T-helper 17 cell (primary cell): Measurements from ENCODE around the gene FAT2. TPM values are rescaled to one million over a fixed set of nuclear protein-coding genes. Genes with fewer than 3 reads are reported as not detected.

Experiments used
- ATAC-seq: fragments of 150-1000 bp; cut with Tn5 transposase; 2 replicates; pipeline ENCODE4 v1.10.0; 2021; ENCODE audit warnings: mild to moderate bottlenecking, moderate library complexity
- DNase-seq, 3 donors: peaks; one replicate each; pipeline versions ENCODE4 v3.0.0 to v3.0.0-alpha.2; 2020 to 2021
- H3K9me3 ChIP-seq: one replicate; pipeline ENCODE4 v1.7.0; 2013; ENCODE audit warnings: low read length, mild to moderate bottlenecking; ENCODE audit not compliant: control insufficient read depth, poor library complexity, severe bottlenecking
- H3K27ac Mint-ChIP-seq: one replicate; pipeline ENCODE4 v1.8.0; 2022; ENCODE audit warnings: mild to moderate bottlenecking, moderate library complexity, mixed read lengths
- H3K27me3 Mint-ChIP-seq: one replicate; pipeline ENCODE4 v1.8.0; 2022; ENCODE audit warnings: mixed read lengths
- H3K36me3 Mint-ChIP-seq: one replicate; pipeline ENCODE4 v1.8.0; 2022; ENCODE audit warnings: low read depth, mixed read lengths
- H3K4me1 Mint-ChIP-seq: one replicate; pipeline ENCODE4 v1.8.0; 2022; ENCODE audit warnings: mild to moderate bottlenecking, mixed read lengths
- H3K4me3 Mint-ChIP-seq: one replicate; pipeline ENCODE4 v1.8.0; 2022; ENCODE audit warnings: mild to moderate bottlenecking, moderate library complexity, mixed read lengths
- total RNA-seq, 4 donors: library from RNA in 2 of 4; stranded (reverse) in 2 of 4; gene quantifications; one replicate each; pipeline ENCODE4 v1.2.3 and lab custom pipeline; 2022 to 2026

Gene FAT2, protein sequence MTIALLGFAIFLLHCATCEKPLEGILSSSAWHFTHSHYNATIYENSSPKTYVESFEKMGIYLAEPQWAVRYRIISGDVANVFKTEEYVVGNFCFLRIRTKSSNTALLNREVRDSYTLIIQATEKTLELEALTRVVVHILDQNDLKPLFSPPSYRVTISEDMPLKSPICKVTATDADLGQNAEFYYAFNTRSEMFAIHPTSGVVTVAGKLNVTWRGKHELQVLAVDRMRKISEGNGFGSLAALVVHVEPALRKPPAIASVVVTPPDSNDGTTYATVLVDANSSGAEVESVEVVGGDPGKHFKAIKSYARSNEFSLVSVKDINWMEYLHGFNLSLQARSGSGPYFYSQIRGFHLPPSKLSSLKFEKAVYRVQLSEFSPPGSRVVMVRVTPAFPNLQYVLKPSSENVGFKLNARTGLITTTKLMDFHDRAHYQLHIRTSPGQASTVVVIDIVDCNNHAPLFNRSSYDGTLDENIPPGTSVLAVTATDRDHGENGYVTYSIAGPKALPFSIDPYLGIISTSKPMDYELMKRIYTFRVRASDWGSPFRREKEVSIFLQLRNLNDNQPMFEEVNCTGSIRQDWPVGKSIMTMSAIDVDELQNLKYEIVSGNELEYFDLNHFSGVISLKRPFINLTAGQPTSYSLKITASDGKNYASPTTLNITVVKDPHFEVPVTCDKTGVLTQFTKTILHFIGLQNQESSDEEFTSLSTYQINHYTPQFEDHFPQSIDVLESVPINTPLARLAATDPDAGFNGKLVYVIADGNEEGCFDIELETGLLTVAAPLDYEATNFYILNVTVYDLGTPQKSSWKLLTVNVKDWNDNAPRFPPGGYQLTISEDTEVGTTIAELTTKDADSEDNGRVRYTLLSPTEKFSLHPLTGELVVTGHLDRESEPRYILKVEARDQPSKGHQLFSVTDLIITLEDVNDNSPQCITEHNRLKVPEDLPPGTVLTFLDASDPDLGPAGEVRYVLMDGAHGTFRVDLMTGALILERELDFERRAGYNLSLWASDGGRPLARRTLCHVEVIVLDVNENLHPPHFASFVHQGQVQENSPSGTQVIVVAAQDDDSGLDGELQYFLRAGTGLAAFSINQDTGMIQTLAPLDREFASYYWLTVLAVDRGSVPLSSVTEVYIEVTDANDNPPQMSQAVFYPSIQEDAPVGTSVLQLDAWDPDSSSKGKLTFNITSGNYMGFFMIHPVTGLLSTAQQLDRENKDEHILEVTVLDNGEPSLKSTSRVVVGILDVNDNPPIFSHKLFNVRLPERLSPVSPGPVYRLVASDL (N-terminal part only)
- total RNA-seq (not detected), total RNA-seq (lab: John Stamatoyannopoulos, UW) (0 reads per million in 2 donors)

DNA sequence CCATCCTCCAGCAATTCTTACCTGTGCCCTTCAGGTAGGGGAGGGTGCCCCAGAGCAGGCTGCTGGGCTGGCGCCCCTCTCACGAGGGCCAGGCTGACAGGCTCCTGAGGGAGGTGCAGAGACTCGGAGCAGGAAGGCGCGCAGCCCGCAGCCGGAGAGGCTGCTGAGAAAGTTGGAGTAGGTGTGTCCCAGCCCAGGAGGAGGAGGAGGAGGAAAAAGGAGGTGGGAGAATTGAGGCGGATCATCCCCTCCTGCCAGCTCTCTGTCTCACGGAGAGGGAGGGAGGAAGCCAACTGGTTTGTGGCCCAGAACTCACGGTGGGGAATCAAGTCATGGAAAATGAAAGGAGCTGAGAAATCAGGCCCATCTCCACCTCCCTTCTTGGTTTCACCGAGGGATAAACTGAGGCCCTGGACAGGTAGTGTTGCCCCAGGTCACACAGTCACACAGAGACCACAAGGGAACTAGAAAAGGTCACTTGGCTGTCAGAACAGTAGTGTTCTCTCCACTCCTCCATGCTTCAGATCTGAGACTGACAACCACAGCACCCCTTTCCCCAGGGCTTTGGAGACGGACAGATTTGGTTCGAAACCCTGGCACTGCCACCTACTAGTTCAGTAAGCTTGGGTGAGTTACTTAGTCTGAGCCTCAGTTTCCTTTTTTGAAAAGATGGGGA lies at the start of gene FAT2:
Gene FAT2 (minus strand): TSS at position 188 of the 676 bp plus-strand sequence. CDS start 22,400 bp downstream, outside the sequence.
- DNase-seq (no peak), ATAC-seq (no peak)
- peaks cover 3% of the 10 kb centered on the region for H3K4me1 Mint-ChIP-seq
- no peaks in the 10 kb centered on the region for H3K9me3 ChIP-seq
- H3K4me3 Mint-ChIP-seq, result no peak within 1 kb of the TSS
- no peak within 1 kb of the TSS for H3K27ac Mint-ChIP-seq
- peaks cover 13% of the 10 kb centered on the region for H3K27me3 Mint-ChIP-seq
- H3K36me3 Mint-ChIP-seq, result no peaks in the 10 kb centered on the region

DNA sequence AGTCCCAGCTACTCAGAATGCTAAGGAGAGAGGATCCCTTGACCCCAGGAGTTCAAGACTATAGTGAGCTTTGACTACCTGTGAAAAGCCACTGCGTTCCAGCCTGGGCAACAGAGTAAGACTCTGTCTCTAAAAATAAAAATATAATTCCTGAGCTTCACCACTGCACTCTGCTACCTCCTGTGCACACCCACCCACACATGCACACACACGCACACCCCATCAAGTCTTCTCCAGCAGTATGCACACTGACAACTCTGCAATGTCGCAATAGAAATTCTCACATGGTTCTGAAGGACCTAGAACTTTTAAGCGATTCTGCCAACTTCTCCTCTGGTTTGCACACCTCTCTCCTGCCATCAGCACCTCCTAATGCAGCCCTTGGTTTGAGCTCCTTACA lies 47.5 kb upstream of the FAT2 start:
- peaks cover 6% of the 10 kb centered on the region for H3K4me1 Mint-ChIP-seq
- H3K27ac Mint-ChIP-seq, result no peak overlapping the region
- ATAC-seq (no peak), DNase-seq (no peak)
- H3K4me3 Mint-ChIP-seq, result no peak overlapping the region
- no peaks in the 10 kb centered on the region for H3K9me3 ChIP-seq
- no peaks in the 10 kb centered on the region for H3K36me3 Mint-ChIP-seq
- peaks cover 20% of the 10 kb centered on the region for H3K27me3 Mint-ChIP-seq

- Mint-ChIP-seq H3K4me1 (peaks cover 6% of the 10 kb centered on the region), H3K4me3 (no peak overlapping the region), H3K36me3 (no peaks in the 10 kb centered on the region), H3K27me3 (peaks cover 20% of the 10 kb centered on the region), H3K27ac (no peak overlapping the region)
- ATAC-seq (no peak), DNase-seq (no peak)
- H3K9me3 ChIP-seq, result no peaks in the 10 kb centered on the region
Observed at GRCh38 chr5:151637676-151638075, 46.5 kb upstream of the FAT2 start.

DNA sequence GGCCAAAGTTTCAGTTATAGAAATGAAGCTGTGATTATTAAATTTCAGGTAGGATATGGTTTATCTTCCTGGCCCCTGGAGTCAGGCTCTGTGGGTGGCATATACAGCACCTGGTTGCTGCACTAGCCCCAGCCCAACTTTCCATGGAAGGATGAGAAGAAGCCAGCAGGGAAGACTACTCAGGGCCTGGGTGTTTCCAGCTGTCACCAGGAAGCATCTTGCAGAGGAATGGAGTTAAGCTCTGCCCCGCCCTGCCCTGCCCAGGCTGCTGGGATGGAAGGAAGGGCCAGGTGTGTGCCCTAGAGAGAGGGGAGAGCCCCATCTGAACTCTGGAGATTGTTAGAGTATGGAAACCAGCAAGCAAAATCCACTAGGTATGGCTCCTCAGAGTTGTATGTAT lies 42.8 kb upstream of the FAT2 start:
- no peak overlapping the region for H3K27ac Mint-ChIP-seq
- H3K9me3 ChIP-seq, result no peaks in the 10 kb centered on the region
- DNase-seq (no peak), ATAC-seq (no peak)
- peaks cover 47% of the 10 kb centered on the region for H3K27me3 Mint-ChIP-seq
- H3K4me3 Mint-ChIP-seq, result no peak overlapping the region
- peaks cover 3% of the 10 kb centered on the region for H3K36me3 Mint-ChIP-seq
- peaks cover 3% of the 10 kb centered on the region for H3K4me1 Mint-ChIP-seq

DNA sequence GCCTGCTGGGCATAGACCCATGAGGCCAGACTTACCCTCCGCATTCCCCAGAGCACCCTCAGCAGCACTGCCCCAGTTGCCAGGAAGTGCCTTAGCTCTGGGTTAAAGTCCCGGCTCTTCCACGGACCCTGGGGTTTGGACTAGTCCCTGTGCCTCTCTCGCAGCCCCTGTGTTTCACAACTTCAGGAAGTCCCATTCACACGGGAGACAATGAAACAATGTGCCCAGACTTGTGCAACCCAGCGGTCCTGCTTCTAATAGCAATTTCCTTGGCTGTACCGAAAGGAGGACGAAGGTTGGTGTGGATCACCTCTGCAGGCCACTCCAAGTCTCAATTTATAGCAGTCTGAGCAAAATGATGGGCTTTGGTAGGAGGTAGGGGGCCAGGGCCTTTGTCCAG lies 41.8 kb upstream of the FAT2 start:
- H3K9me3 ChIP-seq, result no peaks in the 10 kb centered on the region
- Mint-ChIP-seq H3K36me3 (peaks cover 3% of the 10 kb centered on the region), H3K4me3 (no peak overlapping the region), H3K27ac (no peak overlapping the region), H3K4me1 (no peaks in the 10 kb centered on the region), H3K27me3 (peaks cover 52% of the 10 kb centered on the region)
- DNase-seq, result no peak
- ATAC-seq, result no peak

GRCh38 chr5:151632524-151632923 lies 41.4 kb upstream of the FAT2 start:
- ATAC-seq, result no peak
- H3K27ac Mint-ChIP-seq, result no peak overlapping the region
- no peaks in the 10 kb centered on the region for H3K9me3 ChIP-seq
- DNase-seq, result no peak
- H3K27me3 Mint-ChIP-seq, result peaks cover 52% of the 10 kb centered on the region
- no peaks in the 10 kb centered on the region for H3K4me1 Mint-ChIP-seq
- peaks cover 3% of the 10 kb centered on the region for H3K36me3 Mint-ChIP-seq
- H3K4me3 Mint-ChIP-seq, result no peak overlapping the region

DNA sequence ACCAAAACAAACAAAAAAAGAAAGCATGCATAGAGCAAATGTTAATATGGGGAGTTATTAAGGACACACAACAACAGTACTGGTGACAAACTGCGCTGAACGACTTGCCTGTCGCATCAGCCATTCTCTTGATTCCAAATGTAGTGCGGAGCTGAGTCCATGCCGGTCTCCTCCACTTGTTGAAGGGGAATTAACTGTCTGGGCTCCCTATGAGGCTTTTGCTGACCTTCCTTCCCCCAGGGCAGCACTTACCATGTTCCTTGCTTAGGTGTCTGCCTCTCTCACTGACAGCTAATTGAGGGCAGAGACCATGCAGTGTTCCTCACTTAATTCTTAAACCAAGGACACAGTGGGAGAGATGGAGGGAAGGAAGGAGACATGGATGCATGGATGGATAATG lies 40.8 kb upstream of the FAT2 start:
- no peaks in the 10 kb centered on the region for H3K9me3 ChIP-seq
- H3K27me3 Mint-ChIP-seq, result peaks cover 52% of the 10 kb centered on the region
- no peak for DNase-seq
- H3K27ac Mint-ChIP-seq, result no peak overlapping the region
- H3K4me1 Mint-ChIP-seq, result no peaks in the 10 kb centered on the region
- H3K36me3 Mint-ChIP-seq, result peaks cover 3% of the 10 kb centered on the region
- no peak for ATAC-seq
- H3K4me3 Mint-ChIP-seq, result no peak overlapping the region

- Mint-ChIP-seq H3K27ac (no peak overlapping the region), H3K36me3 (peaks cover 3% of the 10 kb centered on the region), H3K4me3 (no peak overlapping the region), H3K4me1 (no peaks in the 10 kb centered on the region), H3K27me3 (peaks cover 42% of the 10 kb centered on the region)
- ATAC-seq (no peak), DNase-seq (no peak)
- H3K9me3 ChIP-seq, result no peaks in the 10 kb centered on the region
Observed at GRCh38 chr5:151630088-151630487, 39.0 kb upstream of the FAT2 start.

GRCh38 chr5:151628112-151628823 lies 37.1 kb upstream of the FAT2 start:
- H3K27ac Mint-ChIP-seq, result no peak overlapping the region
- DNase-seq (no peak), ATAC-seq (no peak)
- no peak overlapping the region for H3K4me3 Mint-ChIP-seq
- no peaks in the 10 kb centered on the region for H3K4me1 Mint-ChIP-seq
- peaks cover 3% of the 10 kb centered on the region for H3K36me3 Mint-ChIP-seq
- peaks cover 38% of the 10 kb centered on the region for H3K27me3 Mint-ChIP-seq
- no peaks in the 10 kb centered on the region for H3K9me3 ChIP-seq

DNA sequence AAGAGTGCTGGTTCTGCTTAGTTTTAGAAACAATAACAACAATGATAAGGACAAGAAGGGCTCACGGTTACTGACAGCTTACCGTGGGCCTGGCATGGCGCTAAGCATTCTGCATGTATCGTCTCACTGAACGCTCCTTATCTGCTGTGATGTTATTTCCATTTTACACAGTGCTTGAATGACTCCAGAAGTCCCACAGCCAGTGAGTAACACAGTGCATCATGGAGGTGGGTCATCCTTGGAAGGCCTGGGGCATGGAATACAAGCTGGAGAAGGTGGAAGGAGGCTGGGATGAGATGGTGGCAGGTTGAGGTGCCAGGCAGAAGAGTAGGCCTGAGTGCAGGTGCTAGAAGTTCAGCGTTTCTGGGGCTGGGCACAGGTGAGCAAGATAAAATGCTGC lies 36.5 kb upstream of the FAT2 start:
- Mint-ChIP-seq H3K27ac (no peak overlapping the region), H3K4me1 (no peaks in the 10 kb centered on the region), H3K4me3 (no peak overlapping the region), H3K27me3 (peaks cover 37% of the 10 kb centered on the region), H3K36me3 (peaks cover 3% of the 10 kb centered on the region)
- DNase-seq (no peak), ATAC-seq (no peak)
- no peaks in the 10 kb centered on the region for H3K9me3 ChIP-seq

DNA sequence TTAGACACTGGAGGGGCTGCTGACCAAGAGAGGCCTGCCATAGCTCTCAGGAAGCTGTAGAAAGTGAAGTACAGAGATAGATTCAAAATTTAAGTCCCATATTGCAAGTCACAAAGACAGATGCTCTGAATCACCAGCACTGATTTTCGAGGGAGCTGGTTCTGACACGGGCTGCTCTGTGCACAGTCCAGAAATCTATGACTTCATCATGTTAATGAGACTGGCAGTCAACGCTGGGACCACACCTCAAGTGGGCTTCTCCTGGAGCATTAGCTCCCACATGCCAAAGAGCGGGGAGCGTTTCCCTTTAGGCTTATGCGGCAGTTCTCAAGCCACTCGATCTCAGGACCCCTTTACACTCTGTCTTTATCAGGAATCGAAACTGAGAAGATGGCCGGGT lies 34.2 kb upstream of the FAT2 start:
- Mint-ChIP-seq H3K4me3 (no peak overlapping the region), H3K27me3 (peaks cover 40% of the 10 kb centered on the region), H3K36me3 (peaks cover 5% of the 10 kb centered on the region), H3K4me1 (peaks cover 6% of the 10 kb centered on the region), H3K27ac (no peak overlapping the region)
- ATAC-seq (no peak), DNase-seq (no peak)
- H3K9me3 ChIP-seq, result no peaks in the 10 kb centered on the region

DNA sequence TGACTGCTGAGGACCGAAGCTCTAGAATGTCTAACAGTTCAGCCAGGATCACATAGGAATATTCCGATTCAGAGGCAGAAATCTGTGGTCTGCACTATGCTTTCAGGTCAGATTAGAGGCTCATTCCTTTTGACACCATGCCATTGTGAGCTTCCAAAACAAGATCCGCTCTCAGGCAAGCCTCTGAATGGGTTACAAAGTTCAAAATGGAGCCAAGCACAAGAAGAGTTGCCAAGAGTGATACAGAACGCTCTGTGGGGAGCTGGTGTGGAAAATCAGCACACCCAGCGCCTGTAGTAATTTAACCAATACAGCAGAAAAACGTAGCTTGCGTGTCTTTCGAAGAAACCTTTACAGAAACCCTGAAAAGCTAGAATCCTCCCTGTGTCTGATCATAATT lies 33.3 kb upstream of the FAT2 start:
- H3K9me3 ChIP-seq, result no peaks in the 10 kb centered on the region
- DNase-seq (no peak), ATAC-seq (no peak)
- Mint-ChIP-seq H3K4me3 (no peak overlapping the region), H3K27me3 (peaks cover 32% of the 10 kb centered on the region), H3K36me3 (peaks cover 5% of the 10 kb centered on the region), H3K27ac (no peak overlapping the region), H3K4me1 (peaks cover 6% of the 10 kb centered on the region)
